Caco-2 (cell line): ENCODE results near the gene ST8SIA2. TPM values are rescaled to one million over a fixed set of nuclear protein-coding genes. Genes with fewer than 3 reads are reported as not detected.

ENCODE experiments used
- BruUV-seq: library from RNA; stranded (reverse); fragments of 400-500 nt; replicated peaks from 2 replicates; lab custom pipeline; 2021; lab: Mats Ljungman, UMichigan
- CTCF ChIA-PET: fragments of 300-600 bp; sonication (Branson Sonifier 250); formaldehyde crosslinking; loops from one replicate; lab custom pipeline; 2022; ENCODE audit warnings: antibody characterized with exemption; lab: Charles Lee
- POLR2A ChIA-PET: fragments of 300-600 bp; sonication (Branson Sonifier 250); formaldehyde crosslinking; loops from one replicate; lab custom pipeline; 2022; ENCODE audit warnings: antibody characterized with exemption; lab: Charles Lee
- DNase-seq, 2 experiments: peaks; one replicate each; pipeline versions ENCODE4 v3.0.0 to v3.0.0-alpha.2; 2020 to 2022
- H3K27me3 ChIP-seq: replicated peaks from 2 replicates; pipeline ENCODE4 v1.6.0; 2011; ENCODE audit warnings: low read length; ENCODE audit not compliant: control insufficient read depth, insufficient read depth
- H3K36me3 ChIP-seq: 2 replicates; pipeline ENCODE4 v1.5.1; 2011; ENCODE audit warnings: low read length; ENCODE audit not compliant: control insufficient read depth, insufficient read depth
- H3K4me1 ChIP-seq: fragments of 250-450 bp; sonication (Bioruptor Pico); 2 replicates; pipeline ENCODE4 v1.5.1; 2020; ENCODE audit warnings: mild to moderate bottlenecking
- H3K4me3 ChIP-seq: 2 replicates; pipeline ENCODE4 v1.5.1; 2011; ENCODE audit warnings: low read depth, mild to moderate bottlenecking, control low read depth, low read length
- H3K9me3 ChIP-seq: fragments of 250-450 bp; sonication (Bioruptor Pico); 2 replicates; pipeline ENCODE4 v1.5.1; 2020; ENCODE audit warnings: mild to moderate bottlenecking, moderate library complexity
- H3K27ac Mint-ChIP-seq: one replicate; pipeline ENCODE4 v1.8.0; 2022; ENCODE audit warnings: mixed read lengths; ENCODE audit not compliant: unreplicated experiment
- H3K27me3 Mint-ChIP-seq: one replicate; pipeline ENCODE4 v1.8.0; 2022; ENCODE audit warnings: mixed read lengths; ENCODE audit not compliant: insufficient read depth, unreplicated experiment
- H3K36me3 Mint-ChIP-seq: one replicate; pipeline ENCODE4 v1.8.0; 2022; ENCODE audit warnings: mild to moderate bottlenecking, mixed read lengths; ENCODE audit not compliant: insufficient read depth, unreplicated experiment
- H3K4me1 Mint-ChIP-seq: one replicate; pipeline ENCODE4 v1.8.0; 2022; ENCODE audit warnings: low read depth, mixed read lengths; ENCODE audit not compliant: unreplicated experiment
- H3K4me3 Mint-ChIP-seq: one replicate; pipeline ENCODE4 v1.8.0; 2022; ENCODE audit warnings: mild to moderate bottlenecking, moderate library complexity, mixed read lengths; ENCODE audit not compliant: unreplicated experiment
- H3K9me3 Mint-ChIP-seq: one replicate; pipeline ENCODE4 v1.8.0; 2022; ENCODE audit warnings: mixed read lengths; ENCODE audit not compliant: unreplicated experiment
- intact Hi-C: fragments of 100-400 bp; cut with micrococcal nuclease; formaldehyde crosslinking; loops from one replicate; pipeline ENCODE4 v1.10.0; 2022; ENCODE audit not compliant: unreplicated experiment
- total RNA-seq: library from RNA; stranded (reverse); gene quantifications from 2 replicates; pipeline ENCODE4 v1.2.3, GENCODE V29; 2022
- TF ChIP-seq, protein P1 (sequence below), 2 experiments: fragments of 200-600 bp in 1 of 2; IDR thresholded peaks; 1 replicate in 1 of 2; 2 replicates in 1 of 2; pipeline versions ENCODE4 v1.5.1 to v1.8.0; 2011 to 2022; ENCODE audit warnings: antibody characterized with exemption in 1 of 2, control low read depth in 1 of 2, inconsistent platforms in 1 of 2, low read depth in 1 of 2, low read length in 1 of 2, mild to moderate bottlenecking in 1 of 2, moderate library complexity in 1 of 2; ENCODE audit not compliant: insufficient read depth in 1 of 2, severe bottlenecking in 1 of 2, unreplicated experiment in 1 of 2

The ST8SIA2 gene
- total RNA-seq, 1 experiment from 2014 or later, result not detected

DNA sequence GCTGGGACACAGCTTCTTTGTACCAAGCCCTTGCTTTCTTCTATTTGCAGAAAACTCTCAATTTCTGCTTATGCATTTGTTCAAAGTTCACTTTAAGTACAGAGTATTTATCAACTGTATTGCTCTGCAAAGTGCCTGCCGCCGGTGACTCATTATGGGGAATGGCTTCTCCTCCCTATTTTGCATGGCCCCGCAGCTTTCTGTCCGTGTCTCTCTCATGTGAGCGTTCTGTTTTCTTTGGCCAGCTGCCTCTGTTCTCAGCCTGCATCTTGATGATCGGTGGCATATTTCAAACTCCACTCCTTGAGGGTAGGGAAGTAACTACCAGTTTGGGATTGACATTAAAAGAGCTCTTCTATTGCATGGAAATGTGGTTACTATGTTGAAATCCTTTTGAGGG lies 28.6 kb upstream of the ST8SIA2 start:
- Histone ChIP-seq H3K27me3 (no peaks in the 10 kb centered on the region), H3K4me1 (no peaks in the 10 kb centered on the region), H3K9me3 (no peaks in the 10 kb centered on the region), H3K4me3 (no peak overlapping the region), H3K36me3 (no peaks in the 10 kb centered on the region)
- POLR2A ChIA-PET, result no interaction called here
- Mint-ChIP-seq H3K27ac (no peak overlapping the region), H3K4me1 (peaks cover 9% of the 10 kb centered on the region), H3K27me3 (peaks cover 8% of the 10 kb centered on the region), H3K4me3 (peak overlapping the region; percentile 10), H3K36me3 (no peaks in the 10 kb centered on the region), H3K9me3 (no peaks in the 10 kb centered on the region)
- BruUV-seq, result no TSS peak
- DNase-seq, result peak in 1 of 2 experiments; percentile 5
- CTCF ChIA-PET, result no interaction called here
- intact Hi-C loops, result no loop called here
- TF ChIP-seq, protein P1, sequence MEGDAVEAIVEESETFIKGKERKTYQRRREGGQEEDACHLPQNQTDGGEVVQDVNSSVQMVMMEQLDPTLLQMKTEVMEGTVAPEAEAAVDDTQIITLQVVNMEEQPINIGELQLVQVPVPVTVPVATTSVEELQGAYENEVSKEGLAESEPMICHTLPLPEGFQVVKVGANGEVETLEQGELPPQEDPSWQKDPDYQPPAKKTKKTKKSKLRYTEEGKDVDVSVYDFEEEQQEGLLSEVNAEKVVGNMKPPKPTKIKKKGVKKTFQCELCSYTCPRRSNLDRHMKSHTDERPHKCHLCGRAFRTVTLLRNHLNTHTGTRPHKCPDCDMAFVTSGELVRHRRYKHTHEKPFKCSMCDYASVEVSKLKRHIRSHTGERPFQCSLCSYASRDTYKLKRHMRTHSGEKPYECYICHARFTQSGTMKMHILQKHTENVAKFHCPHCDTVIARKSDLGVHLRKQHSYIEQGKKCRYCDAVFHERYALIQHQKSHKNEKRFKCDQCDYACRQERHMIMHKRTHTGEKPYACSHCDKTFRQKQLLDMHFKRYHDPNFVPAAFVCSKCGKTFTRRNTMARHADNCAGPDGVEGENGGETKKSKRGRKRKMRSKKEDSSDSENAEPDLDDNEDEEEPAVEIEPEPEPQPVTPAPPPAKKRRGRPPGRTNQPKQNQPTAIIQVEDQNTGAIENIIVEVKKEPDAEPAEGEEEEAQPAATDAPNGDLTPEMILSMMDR (IDR thresholded peaks at IDR 0.05; ENCODE audit: insufficient read depth in 1 of 2, low read depth in 1 of 2, low read length in 1 of 2, severe bottlenecking in 1 of 2, unreplicated experiment in 1 of 2), result no peak

DNA sequence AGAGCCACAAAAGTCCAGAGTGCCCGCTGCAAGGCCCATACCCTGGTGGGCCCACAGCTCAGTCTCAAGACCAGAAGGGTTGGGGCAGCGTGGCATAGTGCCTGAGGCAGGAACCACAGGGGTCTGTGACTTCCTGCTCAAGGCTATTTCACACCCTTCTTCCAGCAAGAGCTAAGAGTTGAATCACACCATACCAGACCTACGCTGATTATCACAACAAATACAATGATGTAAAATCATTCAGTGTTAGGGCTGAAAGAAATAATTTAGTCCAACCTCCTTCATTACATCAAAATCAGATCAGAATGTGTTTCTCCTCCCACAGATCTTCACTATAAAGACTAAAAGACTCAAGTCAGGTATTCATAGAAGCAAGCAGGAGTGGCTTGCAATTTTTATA lies 27.8 kb upstream of the ST8SIA2 start:
- no peaks in the 10 kb centered on the region for H3K36me3 ChIP-seq
- no peaks in the 10 kb centered on the region; the same call in 1 of the 2 replicates for H3K27me3 ChIP-seq
- no peak for DNase-seq
- Mint-ChIP-seq H3K27me3 (peaks cover 8% of the 10 kb centered on the region), H3K4me3 (no peak overlapping the region), H3K36me3 (no peaks in the 10 kb centered on the region), H3K9me3 (no peaks in the 10 kb centered on the region), H3K4me1 (peaks cover 9% of the 10 kb centered on the region), H3K27ac (no peak overlapping the region)
- no peaks in the 10 kb centered on the region for H3K4me1 ChIP-seq
- TF ChIP-seq, protein P1 (IDR thresholded peaks at IDR 0.05; ENCODE audit: insufficient read depth in 1 of 2, low read depth in 1 of 2, low read length in 1 of 2, severe bottlenecking in 1 of 2, unreplicated experiment in 1 of 2), result no peak
- no peak overlapping the region for H3K4me3 ChIP-seq
- intact Hi-C loops, result no loop called here
- no TSS peak for BruUV-seq
- no peaks in the 10 kb centered on the region for H3K9me3 ChIP-seq
- CTCF ChIA-PET, result no interaction called here
- POLR2A ChIA-PET, result no interaction called here

DNA sequence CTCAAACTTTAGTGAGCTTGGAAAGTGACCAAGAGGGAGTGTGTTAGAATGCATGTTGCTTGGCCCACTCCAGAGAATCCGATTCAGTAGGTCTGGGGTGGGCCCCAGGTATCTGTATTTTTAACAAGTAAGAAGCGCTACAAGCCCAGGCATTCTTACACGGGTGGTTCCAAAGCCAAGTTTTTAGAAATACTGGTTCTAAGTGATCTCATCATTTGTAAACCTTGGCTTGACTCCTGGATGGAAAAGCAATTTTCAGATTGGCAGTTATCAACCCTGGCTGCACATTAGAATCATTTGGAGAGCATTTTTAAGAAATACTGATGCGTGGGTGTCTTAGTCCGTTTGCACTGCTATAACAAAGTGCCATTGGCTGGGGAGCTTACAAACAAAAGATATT lies 27.3 kb upstream of the ST8SIA2 start:
- Histone ChIP-seq H3K4me1 (no peaks in the 10 kb centered on the region), H3K36me3 (no peaks in the 10 kb centered on the region), H3K27me3 (no peaks in the 10 kb centered on the region; the same call in 1 of the 2 replicates), H3K4me3 (no peak overlapping the region), H3K9me3 (no peaks in the 10 kb centered on the region)
- H3K4me3 Mint-ChIP-seq, result no peak overlapping the region
- no peaks in the 10 kb centered on the region for H3K9me3 Mint-ChIP-seq
- POLR2A ChIA-PET, result no interaction called here
- TF ChIP-seq, protein P1 (IDR thresholded peaks at IDR 0.05; ENCODE audit: insufficient read depth in 1 of 2, low read depth in 1 of 2, low read length in 1 of 2, severe bottlenecking in 1 of 2, unreplicated experiment in 1 of 2), result no peak
- H3K27me3 Mint-ChIP-seq, result peaks cover 8% of the 10 kb centered on the region
- DNase-seq, result no peak
- CTCF ChIA-PET, result no interaction called here
- H3K36me3 Mint-ChIP-seq, result no peaks in the 10 kb centered on the region
- H3K27ac Mint-ChIP-seq, result no peak overlapping the region
- intact Hi-C loops, result no loop called here
- BruUV-seq, result no TSS peak
- H3K4me1 Mint-ChIP-seq, result peaks cover 9% of the 10 kb centered on the region
